HepG2 (cell line): ENCODE results near the gene SAP30. TPM values are rescaled to one million over a fixed set of nuclear protein-coding genes. Genes with fewer than 3 reads are reported as not detected.
A peak's percentile ranks its signal among the peaks of the same experiment; 100 is the strongest.

Source experiments
- ARNT2 ChIP-seq: sonication (generic); formaldehyde crosslinking; IDR thresholded peaks from 2 replicates; pipeline ENCODE4 v1.8.0; 2022; ENCODE audit warnings: mild to moderate bottlenecking, low read depth, missing genetic modification reagents, moderate library complexity
- CHD4 ChIP-seq: fragments of 200-600 bp; sonication (generic); IDR thresholded peaks from 2 replicates; pipeline ENCODE4 v1.7.0; 2017; ENCODE audit warnings: mild to moderate bottlenecking, low read length, borderline replicate concordance
- FOXM1 ChIP-seq: sonication (generic); formaldehyde crosslinking; IDR thresholded peaks from 2 replicates; pipeline ENCODE4 v1.5.0; 2020; ENCODE audit warnings: missing genetic modification reagents
- HIVEP1 ChIP-seq: sonication (generic); formaldehyde crosslinking; IDR thresholded peaks from 2 replicates; pipeline ENCODE4 v1.4.0; 2020; ENCODE audit warnings: mild to moderate bottlenecking, missing genetic modification reagents
- IRF2 ChIP-seq: IDR thresholded peaks from 2 replicates; pipeline ENCODE4 v1.6.1; 2018; ENCODE audit warnings: missing genetic modification reagents, missing compliant biosample characterization
- ISL2 ChIP-seq: sonication (generic); formaldehyde crosslinking; IDR thresholded peaks from 2 replicates; pipeline ENCODE4 v1.5.0; 2020; ENCODE audit warnings: missing genetic modification reagents
- MBNL3 ChIP-seq: fragments of 250-450 bp; sonication (Bioruptor Pico); conservative IDR thresholded peaks from 2 replicates; pipeline ENCODE4 v1.8.0; 2022; ENCODE audit warnings: mild to moderate bottlenecking, inconsistent platforms
- NFATC3 ChIP-seq: sonication (generic); formaldehyde crosslinking; IDR thresholded peaks from 2 replicates; pipeline ENCODE4 v1.5.1; 2020; ENCODE audit warnings: mild to moderate bottlenecking, missing genetic modification reagents
- NR2F1 ChIP-seq, 2 experiments: fragments of 450-650 bp in 1 of 2; formaldehyde crosslinking in 1 of 2; IDR thresholded peaks; 2 replicates each; pipeline versions ENCODE4 v1.5.0 to v1.6.1; 2016 to 2020; ENCODE audit warnings: mild to moderate bottlenecking in 1 of 2, missing compliant biosample characterization in 1 of 2, missing genetic modification reagents in 1 of 2, moderate library complexity in 1 of 2
- PCBP1 ChIP-seq: fragments of 200-400 bp; formaldehyde crosslinking; IDR thresholded peaks from 2 replicates; pipeline ENCODE4 v1.6.1; 2017; ENCODE audit warnings: mild to moderate bottlenecking, low read depth, low read length, borderline replicate concordance
- ZNF34 ChIP-seq: sonication (generic); formaldehyde crosslinking; IDR thresholded peaks from 2 replicates; pipeline ENCODE4 v1.4.0; 2020; ENCODE audit warnings: mild to moderate bottlenecking, missing genetic modification reagents, borderline replicate concordance
- ZNF564 ChIP-seq: sonication (generic); formaldehyde crosslinking; IDR thresholded peaks from 2 replicates; pipeline ENCODE4 v1.8.1; 2023; ENCODE audit warnings: mild to moderate bottlenecking, missing genetic modification reagents
- ZNF570 ChIP-seq: sonication (generic); formaldehyde crosslinking; IDR thresholded peaks from 2 replicates; pipeline ENCODE4 v1.4.0; 2020; ENCODE audit warnings: mild to moderate bottlenecking, missing genetic modification reagents, borderline replicate concordance
- ZSCAN29 ChIP-seq: sonication (generic); formaldehyde crosslinking; conservative IDR thresholded peaks from 2 replicates; pipeline ENCODE4 v1.4.0; 2020; ENCODE audit warnings: mild to moderate bottlenecking, missing genetic modification reagents
- polyA plus RNA-seq, 8 experiments: library from polyadenylated mRNA; depleted of rRNA in 3 of 8; stranded (reverse) in 7 of 8; unstranded in 1 of 8; fragments of >200 nt; fragmentation: Illumina TruSeq in 4 of 8; extraction: Trizol in 4 of 8; gene quantifications; 2 replicates each; pipeline versions ENCODE4 v1.2.1 to v1.2.3, GENCODE V29; 2011 to 2016; ENCODE audit warnings: low read depth in 4 of 8, missing spikeins in 1 of 8, mixed read lengths in 1 of 8; ENCODE audit not compliant: insufficient read depth in 1 of 8
- total RNA-seq, 5 experiments: library from RNA; depleted of rRNA; stranded (reverse); fragments of >200 nt; fragmentation: Illumina TruSeq; extraction: Trizol; gene quantifications; 2 replicates each; pipeline ENCODE4 v1.2.3, GENCODE V29; 2016; ENCODE audit warnings: low read depth in 1 of 5
- TF ChIP-seq, protein P1 (sequence below): sonication (generic); formaldehyde crosslinking; IDR thresholded peaks from 2 replicates; pipeline ENCODE4 v1.8.0; 2022; ENCODE audit warnings: low read depth, missing genetic modification reagents
- TF ChIP-seq, protein P2 (sequence below): sonication (generic); formaldehyde crosslinking; IDR thresholded peaks from 2 replicates; pipeline ENCODE4 v1.5.0; 2020; ENCODE audit warnings: mild to moderate bottlenecking, missing genetic modification reagents, borderline replicate concordance
- TF ChIP-seq, protein P3 (sequence below): sonication (generic); formaldehyde crosslinking; IDR thresholded peaks from 2 replicates; pipeline ENCODE4 v1.8.1; 2022; ENCODE audit warnings: mild to moderate bottlenecking, missing genetic modification reagents

The SAP30 gene
- total and polyA plus RNA-seq, 2 of the 13 experiments (the other 11 are each of a cell fraction or from before 2014, with no cell fraction given) = 14.2 to 25.1 TPM

DNA sequence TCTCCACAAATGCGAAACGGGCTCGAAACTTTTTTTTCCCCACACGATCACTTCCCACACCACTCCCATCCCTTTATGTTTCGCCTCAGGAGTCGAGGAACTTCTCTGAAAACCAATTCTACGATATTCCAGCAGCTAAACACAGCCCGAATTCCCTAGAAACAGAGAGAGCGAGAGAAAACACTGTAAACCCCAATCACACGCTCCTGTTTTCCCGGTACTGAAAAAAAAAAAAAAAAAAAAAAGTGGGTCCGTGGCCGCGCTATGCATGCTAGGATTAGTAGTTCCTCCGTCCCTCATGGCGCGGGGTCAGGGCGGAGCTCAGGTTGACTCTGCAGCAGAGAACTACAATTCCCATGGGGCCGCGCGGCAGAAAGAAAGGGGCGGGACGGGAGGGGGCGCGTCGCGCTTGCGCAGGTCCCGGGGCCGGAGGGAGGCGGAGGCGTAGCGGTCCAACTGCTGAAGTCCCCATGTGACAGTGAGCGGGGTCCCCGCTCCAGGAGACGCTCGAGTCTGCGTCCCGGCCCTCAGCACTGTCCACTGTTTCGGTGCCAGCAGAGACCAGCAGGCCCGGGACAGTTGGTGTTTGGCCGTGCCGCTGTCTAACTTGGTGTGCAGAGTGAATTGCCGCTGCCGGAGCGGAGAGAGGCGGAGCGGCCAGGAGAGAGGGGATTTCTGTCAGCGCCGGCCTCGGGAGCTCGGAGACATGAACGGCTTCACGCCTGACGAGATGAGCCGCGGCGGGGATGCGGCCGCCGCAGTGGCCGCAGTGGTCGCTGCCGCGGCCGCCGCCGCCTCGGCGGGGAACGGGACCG is at the start of gene SAP30 (continued):
- TF ChIP-seq, protein P1, sequence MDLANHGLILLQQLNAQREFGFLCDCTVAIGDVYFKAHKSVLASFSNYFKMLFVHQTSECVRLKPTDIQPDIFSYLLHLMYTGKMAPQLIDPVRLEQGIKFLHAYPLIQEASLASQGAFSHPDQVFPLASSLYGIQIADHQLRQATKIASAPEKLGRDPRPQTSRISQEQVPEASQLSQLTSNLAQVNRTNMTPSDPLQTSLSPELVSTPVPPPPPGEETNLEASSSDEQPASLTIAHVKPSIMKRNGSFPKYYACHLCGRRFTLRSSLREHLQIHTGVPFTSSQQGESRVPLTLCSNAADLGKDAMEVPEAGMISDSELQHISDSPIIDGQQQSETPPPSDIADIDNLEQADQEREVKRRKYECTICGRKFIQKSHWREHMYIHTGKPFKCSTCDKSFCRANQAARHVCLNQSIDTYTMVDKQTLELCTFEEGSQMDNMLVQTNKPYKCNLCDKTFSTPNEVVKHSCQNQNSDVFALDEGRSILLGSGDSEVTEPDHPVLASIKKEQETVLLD (CRISPR knock-in tag) = no peak
- 0 out of 2 replicates have a peak, but pooled peaks have one; percentile 19 for TF ChIP-seq PCBP1
- TF ChIP-seq ZNF34 (CRISPR knock-in tag) = no peak
- TF ChIP-seq ARNT2 (CRISPR knock-in tag) = no peak
- TF ChIP-seq IRF2 (CRISPR knock-in tag) = no peak; the same call in 1 of the 2 replicates
- no peak for TF ChIP-seq CHD4
- TF ChIP-seq, protein P2, sequence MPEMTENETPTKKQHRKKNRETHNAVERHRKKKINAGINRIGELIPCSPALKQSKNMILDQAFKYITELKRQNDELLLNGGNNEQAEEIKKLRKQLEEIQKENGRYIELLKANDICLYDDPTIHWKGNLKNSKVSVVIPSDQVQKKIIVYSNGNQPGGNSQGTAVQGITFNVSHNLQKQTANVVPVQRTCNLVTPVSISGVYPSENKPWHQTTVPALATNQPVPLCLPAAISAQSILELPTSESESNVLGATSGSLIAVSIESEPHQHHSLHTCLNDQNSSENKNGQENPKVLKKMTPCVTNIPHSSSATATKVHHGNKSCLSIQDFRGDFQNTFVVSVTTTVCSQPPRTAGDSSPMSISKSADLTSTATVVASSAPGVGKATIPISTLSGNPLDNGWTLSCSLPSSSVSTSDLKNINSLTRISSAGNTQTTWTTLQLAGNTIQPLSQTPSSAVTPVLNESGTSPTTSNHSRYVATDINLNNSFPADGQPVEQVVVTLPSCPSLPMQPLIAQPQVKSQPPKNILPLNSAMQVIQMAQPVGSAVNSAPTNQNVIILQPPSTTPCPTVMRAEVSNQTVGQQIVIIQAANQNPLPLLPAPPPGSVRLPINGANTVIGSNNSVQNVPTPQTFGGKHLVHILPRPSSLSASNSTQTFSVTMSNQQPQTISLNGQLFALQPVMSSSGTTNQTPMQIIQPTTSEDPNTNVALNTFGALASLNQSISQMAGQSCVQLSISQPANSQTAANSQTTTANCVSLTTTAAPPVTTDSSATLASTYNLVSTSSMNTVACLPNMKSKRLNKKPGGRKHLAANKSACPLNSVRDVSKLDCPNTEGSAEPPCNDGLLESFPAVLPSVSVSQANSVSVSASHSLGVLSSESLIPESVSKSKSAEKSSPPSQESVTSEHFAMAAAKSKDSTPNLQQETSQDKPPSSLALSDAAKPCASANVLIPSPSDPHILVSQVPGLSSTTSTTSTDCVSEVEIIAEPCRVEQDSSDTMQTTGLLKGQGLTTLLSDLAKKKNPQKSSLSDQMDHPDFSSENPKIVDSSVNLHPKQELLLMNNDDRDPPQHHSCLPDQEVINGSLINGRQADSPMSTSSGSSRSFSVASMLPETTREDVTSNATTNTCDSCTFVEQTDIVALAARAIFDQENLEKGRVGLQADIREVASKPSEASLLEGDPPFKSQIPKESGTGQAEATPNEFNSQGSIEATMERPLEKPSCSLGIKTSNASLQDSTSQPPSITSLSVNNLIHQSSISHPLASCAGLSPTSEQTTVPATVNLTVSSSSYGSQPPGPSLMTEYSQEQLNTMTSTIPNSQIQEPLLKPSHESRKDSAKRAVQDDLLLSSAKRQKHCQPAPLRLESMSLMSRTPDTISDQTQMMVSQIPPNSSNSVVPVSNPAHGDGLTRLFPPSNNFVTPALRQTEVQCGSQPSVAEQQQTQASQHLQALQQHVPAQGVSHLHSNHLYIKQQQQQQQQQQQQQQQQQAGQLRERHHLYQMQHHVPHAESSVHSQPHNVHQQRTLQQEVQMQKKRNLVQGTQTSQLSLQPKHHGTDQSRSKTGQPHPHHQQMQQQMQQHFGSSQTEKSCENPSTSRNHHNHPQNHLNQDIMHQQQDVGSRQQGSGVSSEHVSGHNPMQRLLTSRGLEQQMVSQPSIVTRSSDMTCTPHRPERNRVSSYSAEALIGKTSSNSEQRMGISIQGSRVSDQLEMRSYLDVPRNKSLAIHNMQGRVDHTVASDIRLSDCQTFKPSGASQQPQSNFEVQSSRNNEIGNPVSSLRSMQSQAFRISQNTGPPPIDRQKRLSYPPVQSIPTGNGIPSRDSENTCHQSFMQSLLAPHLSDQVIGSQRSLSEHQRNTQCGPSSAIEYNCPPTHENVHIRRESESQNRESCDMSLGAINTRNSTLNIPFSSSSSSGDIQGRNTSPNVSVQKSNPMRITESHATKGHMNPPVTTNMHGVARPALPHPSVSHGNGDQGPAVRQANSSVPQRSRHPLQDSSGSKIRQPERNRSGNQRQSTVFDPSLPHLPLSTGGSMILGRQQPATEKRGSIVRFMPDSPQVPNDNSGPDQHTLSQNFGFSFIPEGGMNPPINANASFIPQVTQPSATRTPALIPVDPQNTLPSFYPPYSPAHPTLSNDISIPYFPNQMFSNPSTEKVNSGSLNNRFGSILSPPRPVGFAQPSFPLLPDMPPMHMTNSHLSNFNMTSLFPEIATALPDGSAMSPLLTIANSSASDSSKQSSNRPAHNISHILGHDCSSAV (CRISPR knock-in tag) = no peak
- TF ChIP-seq ZSCAN29 (CRISPR knock-in tag) = no peak
- TF ChIP-seq ZNF570 (CRISPR knock-in tag) = no peak
- no peak for TF ChIP-seq FOXM1 (CRISPR knock-in tag)
- TF ChIP-seq MBNL3 (CRISPR knock-in tag) = no peak
- TF ChIP-seq, protein P3, sequence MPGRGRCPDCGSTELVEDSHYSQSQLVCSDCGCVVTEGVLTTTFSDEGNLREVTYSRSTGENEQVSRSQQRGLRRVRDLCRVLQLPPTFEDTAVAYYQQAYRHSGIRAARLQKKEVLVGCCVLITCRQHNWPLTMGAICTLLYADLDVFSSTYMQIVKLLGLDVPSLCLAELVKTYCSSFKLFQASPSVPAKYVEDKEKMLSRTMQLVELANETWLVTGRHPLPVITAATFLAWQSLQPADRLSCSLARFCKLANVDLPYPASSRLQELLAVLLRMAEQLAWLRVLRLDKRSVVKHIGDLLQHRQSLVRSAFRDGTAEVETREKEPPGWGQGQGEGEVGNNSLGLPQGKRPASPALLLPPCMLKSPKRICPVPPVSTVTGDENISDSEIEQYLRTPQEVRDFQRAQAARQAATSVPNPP (CRISPR knock-in tag) = no peak
- peak; percentile 74 for TF ChIP-seq HIVEP1 (CRISPR knock-in tag)
- no peak for TF ChIP-seq NFATC3
- no peak for TF ChIP-seq NR2F1 (CRISPR knock-in tag; IDR thresholded peaks at IDR 0.05)
- TF ChIP-seq ZNF564 (CRISPR knock-in tag) = peak; percentile 44; the same call in 1 of the 2 replicates
- peak; percentile 27; the same call in 1 of the 2 replicates for TF ChIP-seq ISL2 (CRISPR knock-in tag)
